HepG2 (cell line): Measurements from ENCODE around the gene CPED1. TPM values are rescaled to one million over a fixed set of nuclear protein-coding genes. Genes with fewer than 3 reads are reported as not detected.

Experiments used
- ATAC-seq: fragments of 200-7000 bp; cut with Tn5 transposase; 3 replicates; pipeline ENCODE4 v1.9.1; 2020; ENCODE audit warnings: mild to moderate bottlenecking, moderate library complexity
- BruUV-seq: library from RNA; stranded (reverse); fragments of 400-500 nt; replicated peaks from 2 replicates; lab custom pipeline; 2021; lab: Mats Ljungman, UMichigan
- CTCF ChIA-PET: fragments of 300-600 bp; formaldehyde crosslinking; extraction: SDS; loops from one replicate; lab custom pipeline; 2021; ENCODE audit warnings: low total read pairs, inconsistent platforms, low intra/inter-chr PET ratio; lab: Yijun Ruan, JAX
- POLR2A ChIA-PET: fragments of 350-600 bp; sonication (Branson Sonifier 250); formaldehyde crosslinking; loops from one replicate; lab custom pipeline; 2020; ENCODE audit warnings: antibody characterized with exemption, inconsistent platforms; lab: Yijun Ruan, JAX
- DNase-seq: peaks from one replicate; pipeline ENCODE4 v3.0.0-alpha.2; 2015; ENCODE audit warnings: low spot score
- FAIRE-seq: peaks from 3 replicates; lab custom pipeline; 2011; peaks lifted over from hg19 to GRCh38; lab: Jason Lieb, UNC
- H2AFZ ChIP-seq: one replicate; pipeline ENCODE4 v1.6.1; 2011; ENCODE audit warnings: low read length, inconsistent platforms
- H3K27ac ChIP-seq: fragments of 300-600 bp; 3 replicates; pipeline ENCODE4 v1.8.0; 2011; ENCODE audit warnings: mixed run types, mild to moderate bottlenecking, mixed read lengths, low read length, inconsistent platforms; ENCODE audit not compliant: insufficient read depth; ENCODE audit errors: extremely low read length
- H3K27me3 ChIP-seq, 2 experiments: fragments of 200-600 bp in 1 of 2; 2 replicates in 1 of 2; 3 replicates in 1 of 2; pipeline versions ENCODE4 v1.6.0 to v1.8.0; 2011; ENCODE audit warnings: low read length in 2 of 2, mild to moderate bottlenecking in 2 of 2, moderate library complexity in 2 of 2, inconsistent platforms in 1 of 2; ENCODE audit not compliant: insufficient read depth in 2 of 2, control insufficient read depth in 1 of 2
- H3K36me3 ChIP-seq, 2 experiments: fragments of 200-600 bp in 1 of 2; replicated peaks in 1 of 2; 2 replicates in 1 of 2; 3 replicates in 1 of 2; pipeline versions ENCODE4 v1.5.1 to v1.8.0; 2011; ENCODE audit warnings: low read length in 2 of 2, inconsistent platforms in 1 of 2; ENCODE audit not compliant: insufficient read depth in 2 of 2, control insufficient read depth in 1 of 2
- H3K4me1 ChIP-seq: 2 replicates; pipeline ENCODE4 v1.5.1; 2012; ENCODE audit warnings: low read length, inconsistent platforms; ENCODE audit not compliant: insufficient read depth
- H3K4me2 ChIP-seq: 2 replicates; pipeline ENCODE4 v1.6.0; 2011; ENCODE audit warnings: low read depth, low read length, inconsistent platforms
- H3K4me3 ChIP-seq, 3 experiments: fragments of 200-600 bp in 1 of 3; sonication (generic), shearing (Covaris generic) in 1 of 3; replicated peaks in 1 of 3; 2 replicates each; pipeline ENCODE4 v1.5.1; 2011 to 2016; ENCODE audit warnings: low read length in 3 of 3, inconsistent platforms in 2 of 3, low read depth in 2 of 3, mild to moderate bottlenecking in 2 of 3, control low read depth in 1 of 3, mixed read lengths in 1 of 3; ENCODE audit not compliant: insufficient read depth in 1 of 3
- H3K79me2 ChIP-seq: one replicate; pipeline ENCODE4 v1.6.1; 2011; ENCODE audit warnings: low read length, inconsistent platforms; ENCODE audit not compliant: insufficient read depth
- H3K9ac ChIP-seq: 2 replicates; pipeline ENCODE4 v1.6.0; 2011; ENCODE audit warnings: mild to moderate bottlenecking, low read depth, low read length, inconsistent platforms; ENCODE audit not compliant: insufficient read depth
- H3K9me3 ChIP-seq: 2 replicates; pipeline ENCODE4 v1.5.1; 2012; ENCODE audit warnings: mild to moderate bottlenecking, low read length
- H4K20me1 ChIP-seq: 2 replicates; pipeline ENCODE4 v1.6.0; 2011; ENCODE audit warnings: inconsistent platforms, mild to moderate bottlenecking, low read length, moderate library complexity; ENCODE audit not compliant: insufficient read depth
- BRF2 ChIP-seq: sonication (generic); formaldehyde crosslinking; IDR thresholded peaks from 2 replicates; pipeline ENCODE4 v1.8.1; 2022; ENCODE audit warnings: mild to moderate bottlenecking, missing genetic modification reagents
- GRHL1 ChIP-seq: sonication (generic); formaldehyde crosslinking; conservative IDR thresholded peaks from 2 replicates; pipeline ENCODE4 v1.8.0; 2022; ENCODE audit warnings: missing genetic modification reagents
- GTF3A ChIP-seq: sonication (generic); formaldehyde crosslinking; conservative IDR thresholded peaks from 2 replicates; pipeline ENCODE4 v1.4.0; 2020; ENCODE audit warnings: mild to moderate bottlenecking, missing genetic modification reagents
- HNRNPUL1 ChIP-seq: fragments of 200-400 bp; formaldehyde crosslinking; IDR thresholded peaks from 2 replicates; pipeline ENCODE4 v1.6.1; 2017; ENCODE audit warnings: low read depth, mild to moderate bottlenecking, low read length, moderate library complexity
- IRF9 ChIP-seq: sonication (generic); formaldehyde crosslinking; IDR thresholded peaks from 2 replicates; pipeline ENCODE4 v1.8.0; 2022; ENCODE audit warnings: missing genetic modification reagents, mild to moderate bottlenecking, borderline replicate concordance
- MAF1 ChIP-seq: sonication (generic); formaldehyde crosslinking; IDR thresholded peaks from 2 replicates; pipeline ENCODE4 v1.5.0; 2020; ENCODE audit warnings: missing genetic modification reagents, borderline replicate concordance
- MTERF4 ChIP-seq: sonication (generic); formaldehyde crosslinking; IDR thresholded peaks from 2 replicates; pipeline ENCODE4 v1.8.0; 2023; ENCODE audit warnings: mild to moderate bottlenecking, missing genetic modification reagents
- RXRA ChIP-seq: sonication (generic); formaldehyde crosslinking; IDR thresholded peaks from 2 replicates; pipeline ENCODE4 v1.5.1; 2020; ENCODE audit warnings: missing genetic modification reagents
- ZNF276 ChIP-seq: sonication (generic); formaldehyde crosslinking; IDR thresholded peaks from 2 replicates; pipeline ENCODE4 v1.4.0; 2020; ENCODE audit warnings: mild to moderate bottlenecking, low read depth, missing genetic modification reagents
- ZNF367 ChIP-seq: sonication (generic); formaldehyde crosslinking; IDR thresholded peaks from 2 replicates; pipeline ENCODE4 v1.4.0; 2020; ENCODE audit warnings: missing genetic modification reagents, borderline replicate concordance
- ZNF510 ChIP-seq: sonication (generic); formaldehyde crosslinking; IDR thresholded peaks from 2 replicates; pipeline ENCODE4 v1.4.0; 2020; ENCODE audit warnings: low read depth, mild to moderate bottlenecking, missing genetic modification reagents
- ZNF543 ChIP-seq: sonication (generic); formaldehyde crosslinking; IDR thresholded peaks from 2 replicates; pipeline ENCODE4 v1.4.0; 2020; ENCODE audit warnings: mild to moderate bottlenecking, missing genetic modification reagents
- ZNF580 ChIP-seq: IDR thresholded peaks from 2 replicates; pipeline ENCODE4 v1.6.1; 2016; ENCODE audit warnings: low read depth, borderline replicate concordance
- ZNF616 ChIP-seq: sonication (generic); formaldehyde crosslinking; IDR thresholded peaks from 2 replicates; pipeline ENCODE4 v1.5.0; 2020; ENCODE audit warnings: low read depth, mild to moderate bottlenecking, missing genetic modification reagents
- WGBS: methylation state at CpG from one replicate; pipeline ENCODE4 v1.1.6; 2017; ENCODE audit warnings: low lambda C conversion rate; 5-methylcytosine and 5-hydroxymethylcytosine counted together
- in situ Hi-C: cut with HindIII; loops from 2 replicates; pipeline ENCODE4 v1.10.0; 2017; ENCODE audit warnings: low pct_unique_long_range_greater_than_20kb; ENCODE audit not compliant: extremely low pct_ligation_motif_present
- intact Hi-C: fragments of 100-400 bp; cut with micrococcal nuclease; formaldehyde crosslinking; loops from one replicate; pipeline ENCODE4 v1.10.0; 2022; ENCODE audit not compliant: unreplicated experiment
- polyA plus RNA-seq, 8 experiments: library from polyadenylated mRNA; depleted of rRNA in 3 of 8; stranded (reverse) in 7 of 8; unstranded in 1 of 8; fragments of >200 nt; fragmentation: Illumina TruSeq in 4 of 8; extraction: Trizol in 4 of 8; gene quantifications; 2 replicates each; pipeline versions ENCODE4 v1.2.1 to v1.2.3, GENCODE V29; 2011 to 2016; ENCODE audit warnings: low read depth in 4 of 8, missing spikeins in 1 of 8, mixed read lengths in 1 of 8; ENCODE audit not compliant: insufficient read depth in 1 of 8
- total RNA-seq, 5 experiments: library from RNA; depleted of rRNA; stranded (reverse); fragments of >200 nt; fragmentation: Illumina TruSeq; extraction: Trizol; gene quantifications; 2 replicates each; pipeline ENCODE4 v1.2.3, GENCODE V29; 2016; ENCODE audit warnings: low read depth in 1 of 5

The CPED1 gene
- total and polyA plus RNA-seq, 2 of the 13 experiments (the other 11 are each of a cell fraction or from before 2014, with no cell fraction given) = 11.5 to 27.0 TPM

GRCh38 chr7:120955577-120956149 is 32.8 kb upstream of the CPED1 start:
- in situ Hi-C loops = no loop called here
- CTCF ChIA-PET = no interaction called here
- no peak for TF ChIP-seq IRF9 (CRISPR knock-in tag)
- TF ChIP-seq ZNF616 (CRISPR knock-in tag) = no peak
- TF ChIP-seq GRHL1 (CRISPR knock-in tag) = no peak
- no peak for TF ChIP-seq ZNF580 (CRISPR knock-in tag)
- TF ChIP-seq ZNF276 (CRISPR knock-in tag) = no peak
- no peak for TF ChIP-seq MAF1
- TF ChIP-seq GTF3A (CRISPR knock-in tag) = no peak
- no peak for TF ChIP-seq ZNF510
- TF ChIP-seq RXRA = no peak
- no peak for TF ChIP-seq ZNF543
- TF ChIP-seq ZNF367 = no peak
- TF ChIP-seq BRF2 (CRISPR knock-in tag) = no peak
- no peak for TF ChIP-seq HNRNPUL1
- no peak for TF ChIP-seq MTERF4 (CRISPR knock-in tag)

More at GRCh38 chr7:120955577-120956149, 32.8 kb upstream of the CPED1 start:
- Histone ChIP-seq H3K4me3 (no peak overlapping the region), H3K4me2 (no peak overlapping the region), H4K20me1 (no peaks in the 10 kb centered on the region; the same call in 1 of the 2 replicates), H3K4me1 (peaks cover 12% of the 10 kb centered on the region), H3K79me2 (peaks cover 12% of the 10 kb centered on the region), H3K27me3 (no peaks in the 10 kb centered on the region), H3K36me3 (peaks cover 1 to 25% of the 10 kb centered on the region in 2 experiments; a peak in 4 of 5 replicates), H2AFZ (no peak overlapping the region), H3K9me3 (no peaks in the 10 kb centered on the region), H3K27ac (no peak overlapping the region), H3K9ac (no peak overlapping the region)
- FAIRE-seq = no peak
- no peak for ATAC-seq
- POLR2A ChIA-PET = no interaction called here
- BruUV-seq = no TSS peak
- intact Hi-C loops = loop anchor here (10.0 kb wide), 1 partner anchor 1729 kb away; no protein-coding TSS in a partner anchor
- no peak for DNase-seq
- 94% methylated on average over 3 of the region's 3 CpGs for WGBS
